K562 (cell line): ENCODE measurements around the gene PCCA. TPM values are rescaled to one million over a fixed set of nuclear protein-coding genes. Genes with fewer than 3 reads are reported as not detected.

Experiments used
- ESRRB ChIP-seq: fragments of 250-450 bp; sonication (Bioruptor Pico); IDR thresholded peaks from 2 replicates; pipeline ENCODE4 v1.5.0; 2020; ENCODE audit warnings: mild to moderate bottlenecking, moderate library complexity, borderline replicate concordance
- HOXB6 ChIP-seq: fragments of 250-450 bp; sonication (Bioruptor Pico); IDR thresholded peaks from 2 replicates; pipeline ENCODE4 v1.5.1; 2022; ENCODE audit warnings: mild to moderate bottlenecking, borderline replicate concordance
- NR3C1 ChIP-seq: sonication (generic); formaldehyde crosslinking; IDR thresholded peaks from 2 replicates; pipeline ENCODE4 v1.8.1; 2022; ENCODE audit warnings: missing genetic modification reagents
- PURB ChIP-seq: sonication (generic); formaldehyde crosslinking; IDR thresholded peaks from 2 replicates; pipeline ENCODE4 v1.9.0; 2021; ENCODE audit warnings: low read depth, mild to moderate bottlenecking, missing genetic modification reagents
- SMAD3 ChIP-seq: fragments of 450-650 bp; formaldehyde crosslinking; conservative IDR thresholded peaks from 2 replicates; pipeline ENCODE4 v1.4.0; 2020; ENCODE audit warnings: mild to moderate bottlenecking
- ZC3H8 ChIP-seq: fragments of 450-650 bp; IDR thresholded peaks from 2 replicates; pipeline ENCODE4 v1.6.1; 2017
- ZEB2 ChIP-seq: fragments of 450-650 bp; IDR thresholded peaks from 2 replicates; pipeline ENCODE4 v1.6.1; 2016
- ZKSCAN3 ChIP-seq: fragments of 250-450 bp; sonication (Bioruptor Pico); IDR thresholded peaks from 2 replicates; pipeline ENCODE4 v1.4.0; 2020
- ZNF165 ChIP-seq: fragments of 250-450 bp; sonication (Bioruptor Pico); IDR thresholded peaks from 2 replicates; pipeline ENCODE4 v1.4.0; 2020; ENCODE audit warnings: borderline replicate concordance
- ZNF282 ChIP-seq: sonication (generic); formaldehyde crosslinking; IDR thresholded peaks from 2 replicates; pipeline ENCODE4 v1.8.1; 2023; ENCODE audit warnings: missing genetic modification reagents
- ZNF561 ChIP-seq: fragments of 450-650 bp; formaldehyde crosslinking; conservative IDR thresholded peaks from 2 replicates; pipeline ENCODE4 v1.4.0; 2020; ENCODE audit warnings: mild to moderate bottlenecking, moderate library complexity
- polyA plus RNA-seq, 8 experiments: library from polyadenylated mRNA; depleted of rRNA in 4 of 8; stranded (reverse) in 5 of 8; unstranded in 3 of 8; fragments of >200 nt; fragmentation: Nextera tagmentation in 2 of 8; fragmentation: Illumina TruSeq in 1 of 8; extraction: Ambion mirVana in 2 of 8; extraction: Trizol in 1 of 8; gene quantifications; 2 replicates each; pipeline versions ENCODE4 v1.2.1 to v1.2.3, GENCODE V29; 2011 to 2014; ENCODE audit warnings: inconsistent platforms in 1 of 8, missing spikeins in 1 of 8
- total RNA-seq, 7 experiments: library from RNA; depleted of rRNA in 6 of 7; stranded (reverse); fragments of >200 nt in 6 of 7; fragmentation: Illumina TruSeq in 2 of 7; extraction: Trizol in 2 of 7; gene quantifications; 2 replicates each; pipeline versions ENCODE4 v1.2.1 to v1.2.3, GENCODE V29; 2011 to 2021; ENCODE audit warnings: low replicate concordance in 1 of 7
- TF ChIP-seq, protein P1 (sequence below): fragments of 250-450 bp; sonication (Bioruptor Pico); IDR thresholded peaks from 2 replicates; pipeline ENCODE4 v1.8.0; 2021; ENCODE audit warnings: moderate library complexity, mild to moderate bottlenecking, inconsistent platforms
- TF ChIP-seq, protein P2 (sequence below): fragments of 150-350 bp; conservative IDR thresholded peaks from 2 replicates; pipeline ENCODE4 v1.6.1; 2014; ENCODE audit warnings: low read length

PCCA gene
- total and polyA plus RNA-seq, 9 of the 15 experiments (the other 6 are each of a cell fraction or from before 2014, with no cell fraction given), result 5.2 to 14.1 (median 9.7) TPM

DNA sequence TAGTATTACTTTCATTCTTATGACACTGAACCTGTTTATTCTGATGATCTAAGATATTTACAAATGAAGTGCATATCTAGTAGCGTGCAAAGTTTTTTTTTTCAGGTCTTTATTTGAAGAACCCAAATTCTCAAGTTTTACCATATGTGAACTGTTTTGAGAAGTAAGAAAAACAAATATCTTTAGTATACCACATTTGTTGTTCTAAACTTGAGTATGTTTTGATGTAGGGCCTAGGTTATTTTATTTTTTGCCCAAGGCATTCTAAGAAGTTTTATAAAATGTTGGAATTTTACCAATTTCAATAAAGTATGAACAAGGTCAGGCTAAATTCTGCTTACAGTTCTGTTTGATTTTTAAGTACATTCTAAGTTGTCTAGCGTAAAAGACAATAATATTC is 213.5 kb downstream of the PCCA start (continued):
- TF ChIP-seq, protein P1, sequence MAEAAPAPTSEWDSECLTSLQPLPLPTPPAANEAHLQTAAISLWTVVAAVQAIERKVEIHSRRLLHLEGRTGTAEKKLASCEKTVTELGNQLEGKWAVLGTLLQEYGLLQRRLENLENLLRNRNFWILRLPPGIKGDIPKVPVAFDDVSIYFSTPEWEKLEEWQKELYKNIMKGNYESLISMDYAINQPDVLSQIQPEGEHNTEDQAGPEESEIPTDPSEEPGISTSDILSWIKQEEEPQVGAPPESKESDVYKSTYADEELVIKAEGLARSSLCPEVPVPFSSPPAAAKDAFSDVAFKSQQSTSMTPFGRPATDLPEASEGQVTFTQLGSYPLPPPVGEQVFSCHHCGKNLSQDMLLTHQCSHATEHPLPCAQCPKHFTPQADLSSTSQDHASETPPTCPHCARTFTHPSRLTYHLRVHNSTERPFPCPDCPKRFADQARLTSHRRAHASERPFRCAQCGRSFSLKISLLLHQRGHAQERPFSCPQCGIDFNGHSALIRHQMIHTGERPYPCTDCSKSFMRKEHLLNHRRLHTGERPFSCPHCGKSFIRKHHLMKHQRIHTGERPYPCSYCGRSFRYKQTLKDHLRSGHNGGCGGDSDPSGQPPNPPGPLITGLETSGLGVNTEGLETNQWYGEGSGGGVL (CRISPR knock-in tag), result no peak
- TF ChIP-seq NR3C1 (CRISPR knock-in tag) (no peak), ESRRB (CRISPR knock-in tag) (no peak), PURB (no peak), ZC3H8 (no peak), ZNF561 (no peak), ZNF165 (CRISPR knock-in tag) (no peak), ZKSCAN3 (CRISPR knock-in tag) (no peak), ZNF282 (no peak), SMAD3 (CRISPR knock-in tag) (no peak), ZEB2 (no peak), HOXB6 (CRISPR knock-in tag) (no peak)
- TF ChIP-seq, protein P2, sequence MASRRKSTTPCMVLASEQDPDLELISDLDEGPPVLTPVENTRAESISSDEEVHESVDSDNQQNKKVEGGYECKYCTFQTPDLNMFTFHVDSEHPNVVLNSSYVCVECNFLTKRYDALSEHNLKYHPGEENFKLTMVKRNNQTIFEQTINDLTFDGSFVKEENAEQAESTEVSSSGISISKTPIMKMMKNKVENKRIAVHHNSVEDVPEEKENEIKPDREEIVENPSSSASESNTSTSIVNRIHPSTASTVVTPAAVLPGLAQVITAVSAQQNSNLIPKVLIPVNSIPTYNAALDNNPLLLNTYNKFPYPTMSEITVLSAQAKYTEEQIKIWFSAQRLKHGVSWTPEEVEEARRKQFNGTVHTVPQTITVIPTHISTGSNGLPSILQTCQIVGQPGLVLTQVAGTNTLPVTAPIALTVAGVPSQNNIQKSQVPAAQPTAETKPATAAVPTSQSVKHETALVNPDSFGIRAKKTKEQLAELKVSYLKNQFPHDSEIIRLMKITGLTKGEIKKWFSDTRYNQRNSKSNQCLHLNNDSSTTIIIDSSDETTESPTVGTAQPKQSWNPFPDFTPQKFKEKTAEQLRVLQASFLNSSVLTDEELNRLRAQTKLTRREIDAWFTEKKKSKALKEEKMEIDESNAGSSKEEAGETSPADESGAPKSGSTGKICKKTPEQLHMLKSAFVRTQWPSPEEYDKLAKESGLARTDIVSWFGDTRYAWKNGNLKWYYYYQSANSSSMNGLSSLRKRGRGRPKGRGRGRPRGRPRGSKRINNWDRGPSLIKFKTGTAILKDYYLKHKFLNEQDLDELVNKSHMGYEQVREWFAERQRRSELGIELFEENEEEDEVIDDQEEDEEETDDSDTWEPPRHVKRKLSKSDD, result no peak
